IMR-90 (cell line): ENCODE data around the gene NARS2. TPM values are rescaled to one million over a fixed set of nuclear protein-coding genes. Genes with fewer than 3 reads are reported as not detected.

ENCODE experiments used
- ATAC-seq: fragments of 200-7000 bp; cut with Tn5 transposase; 2 replicates; pipeline ENCODE4 v1.9.1; 2020; ENCODE audit warnings: low read depth, mild to moderate bottlenecking, moderate library complexity
- BruUV-seq: library from RNA; stranded (reverse); fragments of 400-500 nt; replicated peaks from 2 replicates; lab custom pipeline; 2021; lab: Mats Ljungman, UMichigan
- CTCF ChIA-PET: fragments of 300-600 bp; formaldehyde crosslinking; extraction: SDS; loops from one replicate; lab custom pipeline; 2021; ENCODE audit warnings: antibody characterized with exemption; lab: Yijun Ruan, JAX
- POLR2A ChIA-PET: fragments of 300-600 bp; sonication (Branson Sonifier 250); formaldehyde crosslinking; loops from one replicate; lab custom pipeline; 2022; ENCODE audit warnings: antibody characterized with exemption; ENCODE audit not compliant: unreplicated experiment; lab: Charles Lee
- DNase-seq: peaks from one replicate; pipeline ENCODE4 v3.0.0; 2013
- H2AFZ ChIP-seq: replicated peaks from 2 replicates; pipeline ENCODE3; 2013; ENCODE audit warnings: low read length, mild to moderate bottlenecking; ENCODE audit not compliant: poor library complexity
- H2AK5ac ChIP-seq: 2 replicates; pipeline ENCODE4 v1.6.1; 2013; ENCODE audit warnings: low read depth, low read length, inconsistent platforms
- H2AK9ac ChIP-seq: replicated peaks from 2 replicates; pipeline ENCODE3; 2013; ENCODE audit warnings: mild to moderate bottlenecking, low read depth, low read length, moderate library complexity; ENCODE audit not compliant: poor library complexity
- H2BK120ac ChIP-seq: 2 replicates; pipeline ENCODE4 v1.6.1; 2013; ENCODE audit warnings: low read depth, low read length, inconsistent platforms
- H2BK15ac ChIP-seq: 3 replicates; pipeline ENCODE4 v1.6.1; 2013; ENCODE audit warnings: low read depth, low read length, inconsistent platforms
- H2BK20ac ChIP-seq: 2 replicates; pipeline ENCODE4 v1.6.1; 2013; ENCODE audit warnings: low read depth, mild to moderate bottlenecking, inconsistent platforms, low read length, moderate library complexity
- H2BK5ac ChIP-seq: 2 replicates; pipeline ENCODE4 v1.6.1; 2013; ENCODE audit warnings: mild to moderate bottlenecking, low read depth, low read length, inconsistent platforms; ENCODE audit not compliant: poor library complexity, severe bottlenecking
- H3K14ac ChIP-seq: replicated peaks from 2 replicates; pipeline ENCODE4 v1.6.1; 2013; ENCODE audit warnings: low read depth, low read length, inconsistent platforms
- H3K18ac ChIP-seq: 2 replicates; pipeline ENCODE4 v1.6.1; 2013; ENCODE audit warnings: low read depth, low read length, control low read depth
- H3K23ac ChIP-seq: 2 replicates; pipeline ENCODE4 v1.6.1; 2013; ENCODE audit warnings: low read depth, low read length, inconsistent platforms
- H3K27ac ChIP-seq: 2 replicates; pipeline ENCODE4 v1.5.1; 2013; ENCODE audit warnings: mild to moderate bottlenecking, control low read depth, low read length; ENCODE audit not compliant: insufficient read depth
- H3K27me3 ChIP-seq: 2 replicates; pipeline ENCODE4 v1.6.1; 2013; ENCODE audit warnings: low read length; ENCODE audit not compliant: control insufficient read depth, insufficient read depth
- H3K36me3 ChIP-seq: 2 replicates; pipeline ENCODE4 v1.6.1; 2013; ENCODE audit warnings: low read length, mixed read lengths; ENCODE audit not compliant: control insufficient read depth, insufficient read depth
- H3K4ac ChIP-seq: 2 replicates; pipeline ENCODE4 v1.6.1; 2013; ENCODE audit warnings: low read depth, low read length, inconsistent platforms
- H3K4me1 ChIP-seq: 2 replicates; pipeline ENCODE4 v1.6.1; 2013; ENCODE audit warnings: low read length, mixed read lengths; ENCODE audit not compliant: control insufficient read depth, insufficient read depth
- H3K4me2 ChIP-seq: 2 replicates; pipeline ENCODE4 v1.6.1; 2013; ENCODE audit warnings: low read depth, mild to moderate bottlenecking, control low read depth, low read length, moderate library complexity
- H3K4me3 ChIP-seq: 2 replicates; pipeline ENCODE4 v1.5.1; 2013; ENCODE audit warnings: low read depth, mild to moderate bottlenecking, control low read depth, low read length, moderate library complexity; ENCODE audit not compliant: insufficient read depth
- H3K56ac ChIP-seq: 2 replicates; pipeline ENCODE4 v1.6.1; 2013; ENCODE audit warnings: low read length, inconsistent platforms; ENCODE audit not compliant: insufficient read depth; ENCODE audit errors: extremely low read depth
- H3K79me1 ChIP-seq, 2 experiments: 2 replicates each; pipeline ENCODE4 v1.6.1; 2013; ENCODE audit warnings: low read length in 2 of 2, inconsistent platforms in 1 of 2, low read depth in 1 of 2
- H3K9ac ChIP-seq: 2 replicates; pipeline ENCODE4 v1.6.1; 2013; ENCODE audit warnings: low read depth, low read length, control low read depth
- H3K9me1 ChIP-seq: 2 replicates; pipeline ENCODE4 v1.6.1; 2013; ENCODE audit warnings: low read length, inconsistent platforms; ENCODE audit not compliant: insufficient read depth
- H3K9me3 ChIP-seq: 2 replicates; pipeline ENCODE4 v1.6.1; 2013; ENCODE audit warnings: low read length; ENCODE audit not compliant: control insufficient read depth, insufficient read depth
- H4K20me1 ChIP-seq: 2 replicates; pipeline ENCODE4 v1.6.1; 2013; ENCODE audit warnings: low read length, inconsistent platforms; ENCODE audit not compliant: insufficient read depth
- H4K5ac ChIP-seq: 2 replicates; pipeline ENCODE4 v1.6.1; 2013; ENCODE audit warnings: mild to moderate bottlenecking, low read depth, low read length, control low read depth
- H4K8ac ChIP-seq, 2 experiments: 2 replicates each; pipeline ENCODE4 v1.6.1; 2013; ENCODE audit warnings: low read depth in 2 of 2, low read length in 2 of 2, control low read depth in 1 of 2, inconsistent platforms in 1 of 2
- H4K91ac ChIP-seq: 2 replicates; pipeline ENCODE4 v1.6.1; 2013; ENCODE audit warnings: low read depth, low read length, inconsistent platforms; ENCODE audit not compliant: insufficient read depth
- BHLHE40 ChIP-seq: fragments of 150-350 bp; IDR thresholded peaks from 2 replicates; pipeline ENCODE4 v1.6.1; 2016; ENCODE audit warnings: mild to moderate bottlenecking, low read depth, low read length
- CHD1 ChIP-seq: IDR thresholded peaks from 2 replicates; pipeline ENCODE4 v1.6.1; 2012; ENCODE audit warnings: low read depth, low read length, improper control_type of control experiment
- CTCF ChIP-seq: conservative IDR thresholded peaks from 2 replicates; pipeline ENCODE4 v1.5.1; 2012; ENCODE audit warnings: mild to moderate bottlenecking, low read depth, low read length, improper control_type of control experiment
- ELK1 ChIP-seq: fragments of 150-350 bp; IDR thresholded peaks from 2 replicates; pipeline ENCODE4 v1.6.1; 2016; ENCODE audit warnings: low read depth, mild to moderate bottlenecking, low read length, moderate library complexity, borderline replicate concordance
- MAZ ChIP-seq: IDR thresholded peaks from 2 replicates; pipeline ENCODE4 v1.6.1; 2012; ENCODE audit warnings: low read depth, mild to moderate bottlenecking, low read length, improper control_type of control experiment, moderate library complexity, borderline replicate concordance
- MXI1 ChIP-seq: IDR thresholded peaks from 2 replicates; pipeline ENCODE4 v1.6.1; 2012; ENCODE audit warnings: low read depth, mild to moderate bottlenecking, low read length, moderate library complexity, borderline replicate concordance
- NFE2L2 ChIP-seq: fragments of 150-350 bp; IDR thresholded peaks from 2 replicates; pipeline ENCODE4 v1.6.1; 2016; ENCODE audit warnings: low read depth, mild to moderate bottlenecking, low read length
- POLR2A ChIP-seq: IDR thresholded peaks from 2 replicates; pipeline ENCODE4 v1.6.1; 2012; ENCODE audit warnings: mild to moderate bottlenecking, low read depth, low read length
- RFX5 ChIP-seq: IDR thresholded peaks from 2 replicates; pipeline ENCODE4 v1.8.0; 2012; ENCODE audit warnings: low read depth, mild to moderate bottlenecking, low read length, moderate library complexity
- WGBS, 2 experiments: methylation state at CpG; one replicate each; pipeline versions ENCODE4 v1.1.5 to v1.1.7; 2013; ENCODE audit warnings: missing lambda C conversion rate in 2 of 2; ENCODE audit not compliant: insufficient read length in 1 of 2; ENCODE audit errors: extremely low coverage in 2 of 2; 5-methylcytosine and 5-hydroxymethylcytosine counted together
- dilution Hi-C: fragments of 300-500 bp; cut with HindIII; formaldehyde crosslinking; loops from one replicate; pipeline ENCODE4 v1.14.3; 2018; ENCODE audit warnings: low sequenced_read_pairs; ENCODE audit not compliant: unreplicated experiment
- in situ Hi-C: fragments of 300-500 bp; cut with MboI; formaldehyde crosslinking; loops from 3 replicates; pipeline ENCODE4 v1.14.3; 2019; ENCODE audit warnings: low sequenced_read_pairs, inconsistent platforms, mixed read lengths
- intact Hi-C: fragments of 100-400 bp; cut with micrococcal nuclease; formaldehyde crosslinking; loops from 2 replicates; pipeline ENCODE4 v1.10.0; 2022
- polyA plus RNA-seq, 3 experiments: library from polyadenylated mRNA; depleted of rRNA; stranded (reverse); fragments of >200 nt; gene quantifications; 2 replicates each; pipeline ENCODE4 v1.2.3, GENCODE V29; 2012; ENCODE audit warnings: low replicate concordance in 1 of 3
- total RNA-seq: library from RNA; depleted of rRNA; stranded (reverse); fragments of >200 nt; gene quantifications from 2 replicates; pipeline ENCODE4 v1.2.3, GENCODE V29; 2012

The NARS2 gene
- total and polyA plus RNA-seq, 2 of the 4 experiments (the other 2 are of a cell fraction) = 8.0 to 15.8 TPM

DNA sequence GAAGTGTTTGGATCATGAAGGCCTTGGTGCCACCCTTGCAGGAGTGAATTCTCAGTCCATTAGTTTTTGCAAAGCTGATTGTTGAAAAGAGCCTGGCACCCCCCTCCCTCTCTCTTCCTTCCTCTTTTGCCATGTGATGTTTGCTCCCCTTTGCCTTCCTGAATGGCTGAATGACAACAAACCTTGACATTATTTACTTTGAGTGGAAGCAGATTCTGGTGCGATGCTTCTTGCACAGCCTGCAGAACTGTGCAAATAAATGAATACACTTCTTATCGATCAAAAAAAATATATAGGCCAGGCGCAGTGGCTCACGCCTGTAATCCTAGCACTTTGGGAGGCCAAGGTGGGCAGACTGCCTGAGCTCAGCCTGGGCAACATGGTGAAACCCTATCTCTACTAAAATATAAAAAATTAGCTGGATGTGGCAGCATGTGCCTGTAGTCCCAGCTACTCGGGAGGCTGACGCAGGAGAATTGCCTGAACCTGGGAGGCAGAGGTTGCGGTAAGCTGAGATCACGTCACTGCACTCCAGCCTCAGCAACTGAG lies 2.0 kb upstream of the NARS2 start:
- Histone ChIP-seq H2BK120ac (no peak overlapping the region), H3K56ac (no peak overlapping the region), H2AFZ (no peak overlapping the region), H2BK20ac (no peak overlapping the region), H3K4me3 (no peak overlapping the region), H2AK5ac (no peak overlapping the region), H4K20me1 (no peaks in the 10 kb centered on the region), H4K8ac (no peak overlapping the region), H3K27me3 (no peaks in the 10 kb centered on the region), H3K9ac (no peak overlapping the region), H4K91ac (no peak overlapping the region), H3K4ac (no peak overlapping the region), H2BK15ac (no peak overlapping the region), H3K36me3 (no peaks in the 10 kb centered on the region), H3K23ac (no peak overlapping the region), H3K14ac (no peak overlapping the region), H3K9me3 (no peaks in the 10 kb centered on the region), H3K9me1 (0 out of 2 replicates have a peak, but pooled peaks cover 4% of the 10 kb centered on the region), H3K79me1 (peaks cover 14 to 17% of the 10 kb centered on the region in 2 experiments), H3K27ac (no peak overlapping the region), H3K4me2 (no peak overlapping the region), H3K4me1 (no peaks in the 10 kb centered on the region), H2AK9ac (no peak overlapping the region), H4K5ac (no peak overlapping the region), H3K18ac (no peak overlapping the region), H2BK5ac (no peak overlapping the region)
- ChIA-PET CTCF (no interaction called here), POLR2A (no interaction called here)
- no peak for TF ChIP-seq CTCF
- TF ChIP-seq RFX5 = no peak
- TF ChIP-seq MAZ = no peak
- no peak for TF ChIP-seq POLR2A
- TF ChIP-seq CHD1 = no peak
- no peak for TF ChIP-seq BHLHE40
- no peak for TF ChIP-seq NFE2L2
- TF ChIP-seq MXI1 = no peak
- TF ChIP-seq ELK1 = no peak
- no TSS peak for BruUV-seq
- DNase-seq (no peak), ATAC-seq (no peak)
- 100% methylated on average over 1 of the region's 8 CpGs; no CpG with 5 or more reads in 1 of the 2 experiments for WGBS, 2 experiments
- intact Hi-C loops (no loop called here), in situ Hi-C loops (no loop called here), dilution Hi-C loops (no loop called here)
